ENCODE measurements around the gene SMOC2. TPM values are rescaled to one million over a fixed set of nuclear protein-coding genes. Genes with fewer than 3 reads are reported as not detected.

Gene SMOC2
- total RNA-seq, 1 donor from 2014 or later: not detected

DNA sequence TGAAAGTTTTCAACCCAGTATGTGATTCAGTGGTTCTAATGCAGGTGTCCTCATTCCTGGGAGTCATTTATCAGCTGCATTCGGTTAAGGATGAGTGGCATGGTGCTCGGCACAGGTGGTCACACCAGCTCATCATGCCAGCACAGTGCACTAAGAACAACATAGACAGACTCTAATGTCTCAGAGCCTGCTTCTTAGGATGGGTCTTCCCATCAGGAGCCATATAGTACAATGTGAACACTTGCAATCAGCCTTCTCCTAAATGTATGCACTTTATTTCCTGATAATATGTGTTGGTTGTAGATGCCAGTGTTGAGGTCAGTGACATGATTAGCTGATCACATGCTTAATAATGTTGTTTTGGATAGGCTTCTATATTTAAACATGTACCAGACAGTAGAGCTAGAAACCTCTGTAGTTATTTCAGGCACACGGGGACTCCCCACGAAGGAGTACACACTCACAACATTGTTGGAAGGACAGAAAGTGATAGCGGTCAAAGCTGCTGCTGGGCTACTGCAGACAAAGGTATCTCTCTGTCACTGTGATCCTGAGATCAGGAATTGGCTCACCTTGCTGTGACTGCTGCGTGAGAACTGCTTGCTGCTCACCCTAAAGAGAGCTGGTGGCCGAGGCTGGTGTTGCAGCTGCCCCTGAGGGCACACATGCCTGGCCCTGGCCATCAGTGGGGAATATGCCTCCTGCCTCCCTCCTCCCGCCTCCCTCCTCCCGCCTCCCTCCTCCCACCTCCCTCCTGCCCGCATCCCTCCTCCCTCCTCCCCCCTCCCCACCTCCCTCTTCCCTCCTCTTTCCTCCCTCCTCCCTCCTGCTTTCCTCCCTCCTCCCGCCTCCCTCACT, 195.4 kb downstream of the SMOC2 start:
- Mint-ChIP-seq H3K9me3 (ENCODE audit: unreplicated experiment) (no peaks in the 10 kb centered on the region), H3K27me3 (ENCODE audit: unreplicated experiment) (peaks cover 1% of the 10 kb centered on the region), H3K36me3 (ENCODE audit: low read depth, unreplicated experiment) (no peaks in the 10 kb centered on the region), H3K27ac (ENCODE audit: unreplicated experiment) (no peak overlapping the region), H3K4me1 (ENCODE audit: unreplicated experiment) (peaks cover 2% of the 10 kb centered on the region), H3K4me3 (ENCODE audit: unreplicated experiment) (no peak overlapping the region)
- TF ChIP-seq, protein P1, sequence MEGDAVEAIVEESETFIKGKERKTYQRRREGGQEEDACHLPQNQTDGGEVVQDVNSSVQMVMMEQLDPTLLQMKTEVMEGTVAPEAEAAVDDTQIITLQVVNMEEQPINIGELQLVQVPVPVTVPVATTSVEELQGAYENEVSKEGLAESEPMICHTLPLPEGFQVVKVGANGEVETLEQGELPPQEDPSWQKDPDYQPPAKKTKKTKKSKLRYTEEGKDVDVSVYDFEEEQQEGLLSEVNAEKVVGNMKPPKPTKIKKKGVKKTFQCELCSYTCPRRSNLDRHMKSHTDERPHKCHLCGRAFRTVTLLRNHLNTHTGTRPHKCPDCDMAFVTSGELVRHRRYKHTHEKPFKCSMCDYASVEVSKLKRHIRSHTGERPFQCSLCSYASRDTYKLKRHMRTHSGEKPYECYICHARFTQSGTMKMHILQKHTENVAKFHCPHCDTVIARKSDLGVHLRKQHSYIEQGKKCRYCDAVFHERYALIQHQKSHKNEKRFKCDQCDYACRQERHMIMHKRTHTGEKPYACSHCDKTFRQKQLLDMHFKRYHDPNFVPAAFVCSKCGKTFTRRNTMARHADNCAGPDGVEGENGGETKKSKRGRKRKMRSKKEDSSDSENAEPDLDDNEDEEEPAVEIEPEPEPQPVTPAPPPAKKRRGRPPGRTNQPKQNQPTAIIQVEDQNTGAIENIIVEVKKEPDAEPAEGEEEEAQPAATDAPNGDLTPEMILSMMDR (IDR thresholded peaks at IDR 0.05; ENCODE audit: unreplicated experiment): no peak
- DNase-seq (ENCODE audit: low spot score): no peak

DNA sequence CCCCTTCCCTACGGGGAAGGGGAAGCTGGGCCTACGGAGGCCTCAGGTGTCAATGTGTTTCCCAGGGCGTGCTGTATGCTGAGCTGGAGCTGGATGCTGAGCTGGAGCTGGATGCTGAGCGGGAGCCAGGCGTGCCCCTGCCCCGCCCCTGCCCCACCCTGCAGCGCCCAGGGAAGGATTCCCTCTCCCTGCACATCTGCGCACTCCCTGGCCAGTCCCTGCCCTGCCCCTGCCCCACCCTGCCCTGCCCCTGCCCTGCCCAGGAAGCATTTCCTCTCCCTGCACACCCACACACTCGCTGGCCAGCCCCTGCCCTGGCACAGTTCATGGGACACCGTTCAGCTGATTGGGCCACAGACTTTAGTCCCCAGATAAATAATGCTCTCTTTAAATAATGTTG, 196.8 kb downstream of the SMOC2 start:
- no peak overlapping the region for H3K4me3 Mint-ChIP-seq (ENCODE audit: unreplicated experiment)
- no peaks in the 10 kb centered on the region for H3K9me3 Mint-ChIP-seq (ENCODE audit: unreplicated experiment)
- peaks cover 2% of the 10 kb centered on the region for H3K4me1 Mint-ChIP-seq (ENCODE audit: unreplicated experiment)
- no peak for DNase-seq (ENCODE audit: low spot score)
- no peaks in the 10 kb centered on the region for H3K36me3 Mint-ChIP-seq (ENCODE audit: low read depth, unreplicated experiment)
- TF ChIP-seq, protein P1 (IDR thresholded peaks at IDR 0.05; ENCODE audit: unreplicated experiment): no peak
- H3K27me3 Mint-ChIP-seq (ENCODE audit: unreplicated experiment): peaks cover 1% of the 10 kb centered on the region
- H3K27ac Mint-ChIP-seq (ENCODE audit: unreplicated experiment): no peak overlapping the region

DNA sequence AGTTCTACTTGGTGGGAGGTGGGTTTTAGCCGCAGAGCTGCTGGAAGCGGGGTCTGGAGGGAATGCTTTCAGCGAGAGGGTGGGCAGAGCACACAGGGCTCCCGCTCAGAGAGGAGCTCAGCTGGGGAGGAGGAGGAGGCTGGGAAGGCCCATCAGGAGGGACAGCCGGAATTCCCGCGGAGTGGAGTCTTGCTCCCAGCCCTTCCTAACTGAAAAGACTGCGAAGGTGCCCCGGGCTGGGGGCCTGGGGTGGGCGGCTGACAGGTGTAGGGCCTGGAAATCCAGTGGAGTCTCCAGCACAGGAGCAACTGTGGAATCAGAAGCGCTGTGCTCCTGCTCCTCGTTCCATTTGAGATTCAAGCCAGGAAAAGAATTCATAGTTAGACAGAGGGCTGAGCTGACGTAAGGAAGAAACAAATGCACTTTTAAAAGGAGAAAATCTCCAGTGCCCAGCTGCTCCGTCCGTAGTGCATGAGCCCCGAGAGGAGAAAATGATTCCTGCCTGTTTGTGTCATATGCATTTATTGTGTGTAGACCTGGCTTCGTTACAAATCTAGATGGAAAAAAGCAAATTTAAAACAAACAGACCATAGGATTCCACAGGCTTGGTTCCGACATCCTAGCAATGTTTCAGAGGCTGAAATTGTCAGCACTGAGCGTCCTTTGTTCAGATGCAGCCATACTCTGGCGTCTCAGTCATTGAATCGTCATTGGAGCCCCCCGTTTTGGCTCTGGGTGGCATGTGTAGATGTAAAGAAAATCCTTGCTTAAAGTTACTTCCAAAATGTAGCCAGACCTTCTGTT, 197.7 kb downstream of the SMOC2 start:
- peaks cover 2% of the 10 kb centered on the region for H3K4me1 Mint-ChIP-seq (ENCODE audit: unreplicated experiment)

DNA sequence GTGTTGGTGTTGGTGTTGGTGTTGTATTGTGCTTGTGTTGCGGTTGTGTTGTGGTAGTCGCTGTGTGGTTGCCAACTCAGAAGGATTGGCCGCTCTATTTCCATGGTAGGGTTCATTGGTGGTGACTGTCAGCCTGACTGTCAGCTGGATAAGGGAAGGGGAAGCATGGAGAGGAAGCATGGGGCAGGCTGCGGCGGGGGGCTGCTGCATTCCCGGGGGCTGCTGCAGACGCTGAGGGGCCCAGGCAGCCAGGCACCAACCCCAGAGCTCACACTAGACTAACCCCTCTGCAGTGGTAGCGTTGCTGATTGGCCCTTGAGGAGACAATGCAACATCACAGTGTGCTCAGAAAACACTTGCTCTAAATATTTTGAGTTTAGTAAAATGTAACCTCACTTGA, 199.2 kb downstream of the SMOC2 start:
- TF ChIP-seq, protein P1 (IDR thresholded peaks at IDR 0.05; ENCODE audit: unreplicated experiment): no peak
- H3K36me3 Mint-ChIP-seq (ENCODE audit: low read depth, unreplicated experiment): no peaks in the 10 kb centered on the region
- H3K27ac Mint-ChIP-seq (ENCODE audit: unreplicated experiment): no peak overlapping the region
- H3K9me3 Mint-ChIP-seq (ENCODE audit: unreplicated experiment): no peaks in the 10 kb centered on the region
- no peak for DNase-seq (ENCODE audit: low spot score)
- peaks cover 2% of the 10 kb centered on the region for H3K27me3 Mint-ChIP-seq (ENCODE audit: unreplicated experiment)
- peaks cover 2% of the 10 kb centered on the region for H3K4me1 Mint-ChIP-seq (ENCODE audit: unreplicated experiment)
- no peak overlapping the region for H3K4me3 Mint-ChIP-seq (ENCODE audit: unreplicated experiment)

More for the DNA sequence above, 197.7 kb downstream of the SMOC2 start:
- TF ChIP-seq, protein P1 (IDR thresholded peaks at IDR 0.05; ENCODE audit: unreplicated experiment): no peak
- DNase-seq (ENCODE audit: low spot score): no peak
- Mint-ChIP-seq H3K27ac (ENCODE audit: unreplicated experiment) (no peak overlapping the region), H3K9me3 (ENCODE audit: unreplicated experiment) (no peaks in the 10 kb centered on the region), H3K4me3 (ENCODE audit: unreplicated experiment) (no peak overlapping the region), H3K27me3 (ENCODE audit: unreplicated experiment) (peaks cover 2% of the 10 kb centered on the region), H3K36me3 (ENCODE audit: low read depth, unreplicated experiment) (no peaks in the 10 kb centered on the region)
